ENCODE measurements around the gene ERO1B. TPM values are rescaled to one million over a fixed set of nuclear protein-coding genes. Genes with fewer than 3 reads are reported as not detected.

The ERO1B gene
- total and polyA plus RNA-seq, 2 of the 4 experiments (the other 2 are of a cell fraction) = 0.54 to 0.60 TPM

- Histone ChIP-seq H2AFZ (replicated peaks; ENCODE audit: low read length, poor library complexity) (no peak overlapping the region), H3K79me1 (ENCODE audit: low read depth in 1 of 2, low read length in 2 of 2) (no peaks in the 10 kb centered on the region), H3K18ac (ENCODE audit: low read depth, low read length) (no peak overlapping the region), H3K9me1 (ENCODE audit: insufficient read depth, low read length) (no peaks in the 10 kb centered on the region), H2BK15ac (ENCODE audit: low read depth, low read length) (no peak overlapping the region), H3K27ac (ENCODE audit: insufficient read depth, low read length) (no peak overlapping the region), H2BK20ac (ENCODE audit: low read depth, low read length) (no peak overlapping the region), H3K9ac (ENCODE audit: low read depth, low read length) (no peak overlapping the region), H4K91ac (ENCODE audit: insufficient read depth, low read depth, low read length) (no peak overlapping the region), H3K4me2 (ENCODE audit: low read depth, low read length) (no peak overlapping the region), H3K4ac (ENCODE audit: low read depth, low read length) (no peak overlapping the region), H3K14ac (replicated peaks; ENCODE audit: low read depth, low read length) (no peak overlapping the region), H4K8ac (ENCODE audit: low read depth in 2 of 2, low read length in 2 of 2) (no peak overlapping the region), H3K36me3 (ENCODE audit: control insufficient read depth, insufficient read depth, low read length) (peaks cover 2% of the 10 kb centered on the region; the same call in 1 of the 2 replicates), H3K27me3 (ENCODE audit: control insufficient read depth, insufficient read depth, low read length) (no peaks in the 10 kb centered on the region), H3K56ac (ENCODE audit: extremely low read depth, insufficient read depth, low read length) (no peak overlapping the region), H4K5ac (ENCODE audit: low read depth, low read length) (no peak overlapping the region), H3K4me1 (ENCODE audit: control insufficient read depth, insufficient read depth, low read length) (no peaks in the 10 kb centered on the region), H2BK5ac (ENCODE audit: low read depth, low read length, poor library complexity, severe bottlenecking) (no peak overlapping the region), H3K9me3 (ENCODE audit: control insufficient read depth, insufficient read depth, low read length) (no peaks in the 10 kb centered on the region), H3K4me3 (ENCODE audit: insufficient read depth, low read depth, low read length) (no peak overlapping the region), H3K23ac (ENCODE audit: low read depth, low read length) (no peak overlapping the region), H2AK5ac (ENCODE audit: low read depth, low read length) (no peak overlapping the region), H2AK9ac (replicated peaks; ENCODE audit: low read depth, low read length, poor library complexity) (no peak overlapping the region), H2BK120ac (ENCODE audit: low read depth, low read length) (no peak overlapping the region), H4K20me1 (ENCODE audit: insufficient read depth, low read length) (no peaks in the 10 kb centered on the region)
- POLR2A ChIA-PET (ENCODE audit: unreplicated experiment) = no interaction called here
- TF ChIP-seq CHD1 (IDR thresholded peaks at IDR 0.05; ENCODE audit: low read depth, low read length) = no peak
- no peak for TF ChIP-seq RFX5 (IDR thresholded peaks at IDR 0.05; ENCODE audit: low read depth, low read length)
- TF ChIP-seq CTCF (conservative IDR thresholded peaks at IDR 0.05; ENCODE audit: low read depth, low read length) = no peak
- TF ChIP-seq CEBPB (IDR thresholded peaks at IDR 0.05; ENCODE audit: low read depth, low read length) = no peak
- TF ChIP-seq USF2 (IDR thresholded peaks at IDR 0.05; ENCODE audit: low read depth, low read length) = no peak
- no peak for TF ChIP-seq BHLHE40 (IDR thresholded peaks at IDR 0.05; ENCODE audit: low read depth, low read length)
- TF ChIP-seq FOS (IDR thresholded peaks at IDR 0.05; ENCODE audit: low read depth, low read length) = no peak
- TF ChIP-seq NFE2L2 (IDR thresholded peaks at IDR 0.05; ENCODE audit: low read depth, low read length) = no peak
- TF ChIP-seq SMC3 (IDR thresholded peaks at IDR 0.05; ENCODE audit: low read depth, low read length) = no peak
- no peak for TF ChIP-seq POLR2A (IDR thresholded peaks at IDR 0.05; ENCODE audit: low read depth, low read length)
- in situ Hi-C loops (cut with MboI; ENCODE audit: low sequenced_read_pairs) (no loop called here), intact Hi-C loops (cut with micrococcal nuclease) (no loop called here), dilution Hi-C loops (cut with HindIII; ENCODE audit: low sequenced_read_pairs, unreplicated experiment) (no loop called here)
- no CpG with 5 or more reads among the region's 4 CpGs for WGBS, 2 experiments (ENCODE audit: extremely low coverage in 2 of 2, insufficient read length in 1 of 2)
- CTCF ChIA-PET = no interaction called here
- ATAC-seq (ENCODE audit: low read depth) (no peak), DNase-seq (no peak)
- BruUV-seq (replicated peaks) = no TSS peak
Measured at GRCh38 chr1:236185687-236186086, 96.1 kb downstream of the ERO1B start.
